AG04450 (cell line): Measurements from ENCODE around the gene AHR. TPM values are rescaled to one million over a fixed set of nuclear protein-coding genes. Genes with fewer than 3 reads are reported as not detected.

ENCODE experiments used
- CTCF ChIA-PET: fragments of 300-600, 350-600 bp; formaldehyde crosslinking; extraction: SDS; loops from one replicate; lab custom pipeline; 2022; ENCODE audit warnings: antibody characterized with exemption, inconsistent platforms; lab: Charles Lee
- POLR2A ChIA-PET: fragments of 350-600 bp; formaldehyde crosslinking; extraction: SDS; loops from one replicate; lab custom pipeline; 2021; ENCODE audit warnings: antibody characterized with exemption, inconsistent platforms; lab: Yijun Ruan, JAX
- DNase-seq: peaks from one replicate; pipeline ENCODE4 v3.0.0-alpha.2; 2011; ENCODE audit warnings: low read depth, low spot score
- H3K27ac ChIP-seq: one replicate; pipeline ENCODE4 v1.5.1; 2012; ENCODE audit warnings: low read depth, low read length, control low read depth
- H3K27me3 ChIP-seq: one replicate; pipeline ENCODE4 v1.6.0; 2012; ENCODE audit warnings: low read length; ENCODE audit not compliant: control insufficient read depth, insufficient read depth
- H3K4me3 ChIP-seq: 2 replicates; pipeline ENCODE4 v1.5.1; 2011; ENCODE audit warnings: mild to moderate bottlenecking, low read depth, low read length, control low read depth
- H3K9me3 ChIP-seq: 2 replicates; pipeline ENCODE4 v1.5.1; 2012; ENCODE audit warnings: low read length; ENCODE audit not compliant: control insufficient read depth, insufficient read depth
- CTCF ChIP-seq: IDR thresholded peaks from 2 replicates; pipeline ENCODE4 v1.5.1; 2011; ENCODE audit warnings: low read depth, low read length, control low read depth, inconsistent platforms
- polyA plus RNA-seq: library from polyadenylated mRNA; depleted of rRNA; stranded (reverse); fragments of >200 nt; gene quantifications from 2 replicates; pipeline ENCODE4 v1.2.3, GENCODE V29; 2011

AHR gene
- polyA plus RNA-seq, 1 experiment = 9.8 TPM

DNA sequence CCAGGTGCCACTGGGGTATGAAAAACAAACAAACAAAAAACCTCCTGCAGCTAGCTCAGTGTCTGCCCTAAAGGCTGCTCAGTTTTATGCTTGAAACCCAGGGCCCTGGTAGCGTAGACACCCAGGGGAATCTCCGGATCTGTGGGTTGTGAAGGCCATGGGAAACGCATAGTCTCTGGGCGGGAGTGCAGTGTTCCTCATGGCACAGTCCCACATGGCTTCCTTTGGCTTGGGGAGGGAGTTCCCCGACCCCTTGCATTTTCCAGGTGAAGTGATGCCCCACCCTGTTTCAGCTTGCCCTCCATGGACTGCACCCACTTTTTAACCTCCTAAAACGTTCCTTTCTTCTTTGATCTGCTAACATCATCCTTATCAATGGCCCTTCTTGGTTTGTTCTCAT lies 56.0 kb downstream of the AHR start:
- no peak for TF ChIP-seq CTCF
- no peaks in the 10 kb centered on the region for H3K9me3 ChIP-seq
- no peak overlapping the region for H3K27ac ChIP-seq
- POLR2A ChIA-PET = no interaction called here
- CTCF ChIA-PET = no interaction called here
- no peak overlapping the region for H3K4me3 ChIP-seq
- DNase-seq = no peak
- no peaks in the 10 kb centered on the region for H3K27me3 ChIP-seq

DNA sequence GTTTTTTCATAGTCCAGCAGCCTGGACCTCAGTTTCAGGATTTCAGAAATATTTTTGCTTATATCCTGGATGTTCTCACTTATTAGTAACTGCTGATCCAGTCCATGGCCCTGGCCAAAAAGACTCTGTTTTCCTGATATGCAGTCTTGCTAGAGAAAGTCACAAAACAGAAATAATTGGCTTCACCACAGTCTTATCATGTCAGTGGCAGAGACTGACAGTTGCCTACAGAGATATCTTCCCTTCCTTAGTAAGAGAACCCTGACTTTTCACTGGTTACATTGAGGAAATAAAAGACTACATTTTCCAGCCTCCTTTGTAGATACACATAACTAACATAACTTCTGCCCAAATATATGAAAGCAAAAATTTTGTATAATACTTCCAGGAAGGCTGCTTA lies 56.6 kb downstream of the AHR start:
- ChIA-PET POLR2A (no interaction called here), CTCF (no interaction called here)
- Histone ChIP-seq H3K9me3 (0 out of 2 replicates have a peak, but pooled peaks cover 2% of the 10 kb centered on the region), H3K4me3 (no peak overlapping the region), H3K27ac (no peak overlapping the region), H3K27me3 (no peaks in the 10 kb centered on the region)
- TF ChIP-seq CTCF = no peak
- DNase-seq = no peak

DNA sequence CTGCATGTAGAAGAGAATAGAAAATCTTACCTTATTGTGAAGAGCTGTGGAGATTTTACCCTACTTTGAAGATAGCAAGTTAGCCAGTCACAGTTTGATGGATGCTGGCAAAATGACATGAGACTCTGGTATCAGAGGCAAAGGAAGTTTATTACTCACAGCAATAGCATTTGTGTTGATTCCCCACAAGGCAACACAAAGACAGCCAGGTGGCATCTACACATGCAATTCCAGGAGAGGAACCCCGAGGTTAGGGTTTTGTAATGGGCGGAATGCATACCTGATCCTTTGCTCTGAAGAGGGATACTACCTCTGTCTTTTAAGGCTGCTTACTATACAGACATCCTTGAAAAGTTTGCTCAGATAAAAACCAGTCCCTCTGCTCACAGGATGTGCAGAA lies 59.5 kb downstream of the AHR start:
- ChIA-PET POLR2A (no interaction called here), CTCF (no interaction called here)
- no peak overlapping the region for H3K27ac ChIP-seq
- TF ChIP-seq CTCF = no peak
- H3K9me3 ChIP-seq = peaks cover 8% of the 10 kb centered on the region; the same call in 1 of the 2 replicates
- no peak for DNase-seq
- H3K4me3 ChIP-seq = no peak overlapping the region
- H3K27me3 ChIP-seq = no peaks in the 10 kb centered on the region

DNA sequence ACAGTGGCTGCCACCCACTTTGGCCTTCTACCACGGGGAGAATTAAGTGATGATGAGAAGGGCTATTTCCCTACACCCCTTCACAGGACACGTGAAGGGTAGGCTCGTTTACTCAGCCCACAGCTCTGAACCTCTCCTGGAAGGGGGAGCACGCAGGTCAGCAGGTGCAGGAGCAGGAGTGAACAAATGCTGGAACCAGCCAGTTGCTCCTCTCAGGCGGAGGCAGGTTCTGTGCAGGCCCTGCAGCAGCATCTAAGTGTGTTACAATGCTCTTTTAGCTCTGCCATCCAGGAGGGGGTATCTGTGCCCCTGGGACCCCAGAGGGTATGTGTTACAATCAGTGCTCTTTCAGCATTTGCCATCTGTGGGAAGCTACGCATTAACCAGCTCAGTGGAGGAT lies 61.2 kb downstream of the AHR start:
- no peak for DNase-seq
- ChIA-PET POLR2A (no interaction called here), CTCF (no interaction called here)
- Histone ChIP-seq H3K4me3 (no peak overlapping the region), H3K27me3 (no peaks in the 10 kb centered on the region), H3K27ac (no peak overlapping the region), H3K9me3 (peaks cover 8% of the 10 kb centered on the region; the same call in 1 of the 2 replicates)
- TF ChIP-seq CTCF = no peak

DNA sequence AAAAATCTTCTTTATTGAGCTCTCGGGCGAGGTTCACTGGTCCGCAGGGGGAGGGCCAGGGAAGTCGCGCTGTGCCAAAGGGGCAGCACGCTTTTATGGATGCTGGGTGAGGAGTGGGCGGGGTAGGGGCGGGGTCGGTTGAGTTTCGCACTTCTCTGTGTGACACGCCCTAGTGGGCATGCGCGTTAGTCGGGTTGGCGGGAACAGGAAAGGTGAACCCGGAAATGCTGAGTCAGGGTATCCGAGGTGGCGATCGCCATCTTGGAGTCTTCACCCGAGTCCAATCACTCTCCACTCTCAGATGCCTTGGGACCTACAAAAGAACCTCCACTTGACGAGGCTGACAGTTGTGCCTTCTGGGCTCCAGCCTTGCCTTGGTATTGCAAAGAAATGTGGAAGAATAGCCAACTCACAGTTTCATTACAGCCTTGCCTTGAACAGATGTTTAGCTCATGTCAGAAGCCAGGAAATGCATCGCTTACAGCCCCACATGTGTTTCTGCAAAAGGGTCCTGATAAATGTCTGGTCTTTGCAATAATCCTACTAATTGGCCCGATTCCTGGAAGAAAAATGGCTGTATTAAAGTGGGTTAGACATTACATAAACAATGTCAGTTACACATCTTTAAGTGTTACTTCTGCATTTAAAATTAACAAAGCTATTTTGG lies 64.1 kb downstream of the AHR start:
- Histone ChIP-seq H3K4me3 (no peak overlapping the region), H3K9me3 (peaks cover 8% of the 10 kb centered on the region; the same call in 1 of the 2 replicates), H3K27me3 (no peaks in the 10 kb centered on the region), H3K27ac (no peak overlapping the region)
- no peak for DNase-seq
- ChIA-PET CTCF (interaction anchor here (0.7 kb wide), 1 partner anchor 18 kb away, joined by 5 read pairs; no protein-coding TSS in a partner anchor), POLR2A (no interaction called here)
- TF ChIP-seq CTCF = no peak
